Measurements from ENCODE around the gene WNT2B. TPM values are rescaled to one million over a fixed set of nuclear protein-coding genes. Genes with fewer than 3 reads are reported as not detected.

Gene WNT2B
- polyA plus RNA-seq, 3 donors, result 0.07 to 0.79 TPM; not detected in 1

DNA sequence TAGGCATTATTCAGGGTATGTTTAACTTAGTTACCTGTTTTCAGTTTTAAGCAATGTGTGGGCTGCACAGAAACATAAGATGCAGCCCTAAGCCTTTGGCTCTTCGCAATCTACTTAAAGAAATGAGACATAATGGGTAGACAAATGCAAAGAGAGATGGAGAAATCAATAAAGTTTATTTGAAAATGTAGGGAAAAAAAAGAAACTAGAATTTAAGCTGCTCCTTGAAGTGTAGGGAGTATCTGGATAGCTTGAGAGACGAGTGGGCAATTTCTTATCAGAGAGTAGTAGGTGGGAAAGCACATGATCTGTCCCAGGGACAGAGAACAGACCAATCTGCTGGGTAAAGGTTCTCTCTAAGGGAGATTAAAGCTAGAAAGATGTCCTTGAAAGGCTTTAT, 8.9 kb downstream of the WNT2B start:
- H3K4me3 ChIP-seq (replicated peaks in 1 of 3; ENCODE audit: low read depth in 2 of 3, low read length in 3 of 3), result no peak overlapping the region
- H3K9me3 ChIP-seq (replicated peaks in 1 of 2; ENCODE audit: control insufficient read depth in 1 of 2, insufficient read depth in 1 of 2, low read length in 2 of 2), result no peaks in the 10 kb centered on the region
- Mint-ChIP-seq H3K36me3 (peaks cover 0 to 3% of the 10 kb centered on the region in 2 donors), H3K4me3 (no peak overlapping the region), H3K9me3 (peaks cover 0 to 2% (median 0%) of the 10 kb centered on the region in 7 donors), H3K27ac (no peak overlapping the region), H3K27me3 (ENCODE audit: low read depth in 3 of 3) (peaks cover 0 to 4% (median 2%) of the 10 kb centered on the region in 3 donors), H3K4me1 (peaks cover 6% of the 10 kb centered on the region)
- no peak overlapping the region for H2AFZ ChIP-seq (ENCODE audit: insufficient read depth, low read depth, low read length, poor library complexity, severe bottlenecking)
- no peak overlapping the region for H3K27ac ChIP-seq (ENCODE audit: low read depth in 1 of 2, low read length in 2 of 2)
- no peaks in the 10 kb centered on the region for H3K79me2 ChIP-seq (ENCODE audit: insufficient read depth, low read length)
- 84% methylated on average over 2 of the region's 2 CpGs for WGBS (ENCODE audit: insufficient coverage)
- TF ChIP-seq, protein P1, sequence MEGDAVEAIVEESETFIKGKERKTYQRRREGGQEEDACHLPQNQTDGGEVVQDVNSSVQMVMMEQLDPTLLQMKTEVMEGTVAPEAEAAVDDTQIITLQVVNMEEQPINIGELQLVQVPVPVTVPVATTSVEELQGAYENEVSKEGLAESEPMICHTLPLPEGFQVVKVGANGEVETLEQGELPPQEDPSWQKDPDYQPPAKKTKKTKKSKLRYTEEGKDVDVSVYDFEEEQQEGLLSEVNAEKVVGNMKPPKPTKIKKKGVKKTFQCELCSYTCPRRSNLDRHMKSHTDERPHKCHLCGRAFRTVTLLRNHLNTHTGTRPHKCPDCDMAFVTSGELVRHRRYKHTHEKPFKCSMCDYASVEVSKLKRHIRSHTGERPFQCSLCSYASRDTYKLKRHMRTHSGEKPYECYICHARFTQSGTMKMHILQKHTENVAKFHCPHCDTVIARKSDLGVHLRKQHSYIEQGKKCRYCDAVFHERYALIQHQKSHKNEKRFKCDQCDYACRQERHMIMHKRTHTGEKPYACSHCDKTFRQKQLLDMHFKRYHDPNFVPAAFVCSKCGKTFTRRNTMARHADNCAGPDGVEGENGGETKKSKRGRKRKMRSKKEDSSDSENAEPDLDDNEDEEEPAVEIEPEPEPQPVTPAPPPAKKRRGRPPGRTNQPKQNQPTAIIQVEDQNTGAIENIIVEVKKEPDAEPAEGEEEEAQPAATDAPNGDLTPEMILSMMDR (IDR thresholded peaks at IDR 0.05), result no peak
- no peak overlapping the region for H3K4me2 ChIP-seq (replicated peaks; ENCODE audit: extremely low read depth, low read length, poor library complexity, severe bottlenecking)
- H4K20me1 ChIP-seq (ENCODE audit: insufficient read depth, low read length), result no peaks in the 10 kb centered on the region
- no peaks in the 10 kb centered on the region for H3K4me1 ChIP-seq (ENCODE audit: control insufficient read depth in 1 of 2, insufficient read depth in 2 of 2, low read length in 2 of 2)
- intact Hi-C loops (cut with micrococcal nuclease), result no loop called here
- no peak for DNase-seq
- no peak overlapping the region for H3K9ac ChIP-seq (ENCODE audit: insufficient read depth, low read length, poor library complexity, severe bottlenecking)
- H3K36me3 ChIP-seq (replicated peaks in 1 of 2; ENCODE audit: control insufficient read depth in 1 of 2, insufficient read depth in 2 of 2, low read length in 2 of 2), result no peaks in the 10 kb centered on the region
- no peaks in the 10 kb centered on the region for H3K27me3 ChIP-seq (ENCODE audit: control insufficient read depth in 2 of 2, insufficient read depth in 2 of 2, low read length in 2 of 2)

DNA sequence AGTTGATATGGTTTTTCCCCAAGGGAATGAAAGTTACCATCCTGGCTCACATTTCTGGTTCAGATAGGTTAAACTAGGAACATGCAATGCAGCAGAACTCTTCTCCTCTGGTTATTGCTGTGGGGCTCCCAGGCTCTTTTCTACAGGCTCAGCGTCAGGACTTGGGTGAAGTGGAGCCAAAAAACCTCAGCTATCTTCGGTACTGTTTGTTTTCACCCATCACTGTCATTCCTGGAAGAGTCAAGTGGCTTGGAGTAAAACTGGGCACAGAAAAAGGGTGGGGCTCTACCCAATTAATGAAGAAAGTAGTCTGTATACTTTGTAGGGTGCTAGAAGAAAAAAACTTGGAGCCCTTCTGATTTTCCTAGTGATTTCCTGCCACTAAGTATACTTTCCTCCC, 9.4 kb downstream of the WNT2B start:
- H3K9ac ChIP-seq (ENCODE audit: insufficient read depth, low read length, poor library complexity, severe bottlenecking), result no peak overlapping the region
- no peak overlapping the region for H2AFZ ChIP-seq (ENCODE audit: insufficient read depth, low read depth, low read length, poor library complexity, severe bottlenecking)
- H3K27ac ChIP-seq (ENCODE audit: low read depth in 1 of 2, low read length in 2 of 2), result no peak overlapping the region
- no peak overlapping the region for H3K27ac Mint-ChIP-seq
- no peaks in the 10 kb centered on the region for H3K27me3 ChIP-seq (ENCODE audit: control insufficient read depth in 2 of 2, insufficient read depth in 2 of 2, low read length in 2 of 2)
- no peaks in the 10 kb centered on the region for H3K9me3 ChIP-seq (replicated peaks in 1 of 2; ENCODE audit: control insufficient read depth in 1 of 2, insufficient read depth in 1 of 2, low read length in 2 of 2)
- no peaks in the 10 kb centered on the region for H3K4me1 ChIP-seq (ENCODE audit: control insufficient read depth in 1 of 2, insufficient read depth in 2 of 2, low read length in 2 of 2)
- H3K79me2 ChIP-seq (ENCODE audit: insufficient read depth, low read length), result no peaks in the 10 kb centered on the region
- peaks cover 0 to 5% of the 10 kb centered on the region in 2 donors for H3K36me3 Mint-ChIP-seq
- H3K27me3 Mint-ChIP-seq (ENCODE audit: low read depth in 3 of 3), result peaks cover 0 to 4% (median 2%) of the 10 kb centered on the region in 3 donors
- intact Hi-C loops (cut with micrococcal nuclease), result no loop called here
- no peak overlapping the region for H3K4me3 ChIP-seq (replicated peaks in 1 of 3; ENCODE audit: low read depth in 2 of 3, low read length in 3 of 3)
- peaks cover 6% of the 10 kb centered on the region for H3K4me1 Mint-ChIP-seq
- TF ChIP-seq, protein P1 (IDR thresholded peaks at IDR 0.05), result no peak
- H3K36me3 ChIP-seq (replicated peaks in 1 of 2; ENCODE audit: control insufficient read depth in 1 of 2, insufficient read depth in 2 of 2, low read length in 2 of 2), result no peaks in the 10 kb centered on the region
- H3K4me3 Mint-ChIP-seq, result no peak overlapping the region
- peaks cover 0 to under 1% (median 0%) of the 10 kb centered on the region in 7 donors for H3K9me3 Mint-ChIP-seq
- H4K20me1 ChIP-seq (ENCODE audit: insufficient read depth, low read length), result no peaks in the 10 kb centered on the region
- no peak overlapping the region for H3K4me2 ChIP-seq (replicated peaks; ENCODE audit: extremely low read depth, low read length, poor library complexity, severe bottlenecking)
- no peak for DNase-seq
- no CpG with 5 or more reads among the region's 2 CpGs for WGBS (ENCODE audit: insufficient coverage)
